Hepatocyte (in vitro differentiated cells): ENCODE data around the gene LRBA. TPM values are rescaled to one million over a fixed set of nuclear protein-coding genes. Genes with fewer than 3 reads are reported as not detected.

ENCODE experiments used
- DNase-seq: peaks from one replicate; pipeline ENCODE4 v3.0.0-alpha.2; 2016; ENCODE audit warnings: low spot score
- H2AFZ ChIP-seq: fragments of 200-600 bp; sonication (generic); 2 replicates; pipeline ENCODE4 v1.6.0; 2016; ENCODE audit warnings: antibody characterized with exemption, mild to moderate bottlenecking
- H3K27ac ChIP-seq: fragments of 200-600 bp; sonication (generic); 2 replicates; pipeline ENCODE4 v1.5.1; 2016; ENCODE audit warnings: mild to moderate bottlenecking
- H3K27me3 ChIP-seq: fragments of 200-600 bp; sonication (generic); 2 replicates; pipeline ENCODE4 v1.6.1; 2016
- H3K36me3 ChIP-seq: fragments of 200-600 bp; sonication (generic); replicated peaks from 2 replicates; pipeline ENCODE4 v1.5.1; 2016; ENCODE audit warnings: low read depth; ENCODE audit not compliant: insufficient read depth
- H3K4me1 ChIP-seq: fragments of 200-600 bp; sonication (generic); 2 replicates; pipeline ENCODE4 v1.5.1; 2016; ENCODE audit warnings: mild to moderate bottlenecking, moderate library complexity; ENCODE audit not compliant: insufficient read depth
- H3K4me2 ChIP-seq: fragments of 200-600 bp; sonication (generic); 2 replicates; pipeline ENCODE4 v1.6.0; 2016
- H3K4me3 ChIP-seq: fragments of 200-600 bp; sonication (generic); 2 replicates; pipeline ENCODE4 v1.5.1; 2016; ENCODE audit warnings: mild to moderate bottlenecking
- H3K79me2 ChIP-seq: fragments of 200-600 bp; sonication (generic); 2 replicates; pipeline ENCODE4 v1.6.0; 2017; ENCODE audit warnings: mild to moderate bottlenecking
- H3K9me2 ChIP-seq: fragments of 200-600 bp; sonication (generic); replicated peaks from 2 replicates; pipeline ENCODE4 v1.6.0; 2017; ENCODE audit warnings: mild to moderate bottlenecking; ENCODE audit not compliant: insufficient read depth
- H3K9me3 ChIP-seq: fragments of 200-600 bp; sonication (generic); 2 replicates; pipeline ENCODE4 v1.5.1; 2016; ENCODE audit warnings: low read depth, mild to moderate bottlenecking
- H4K20me1 ChIP-seq: fragments of 200-600 bp; sonication (generic); 2 replicates; pipeline ENCODE4 v1.6.0; 2016; ENCODE audit warnings: mild to moderate bottlenecking; ENCODE audit not compliant: insufficient read depth, poor library complexity, severe bottlenecking
- CTCF ChIP-seq: fragments of 200-600 bp; sonication (generic); IDR thresholded peaks from 2 replicates; pipeline ENCODE4 v1.5.1; 2016; ENCODE audit warnings: antibody characterized with exemption, mild to moderate bottlenecking; ENCODE audit not compliant: poor library complexity
- EZH2 ChIP-seq: fragments of 200-600 bp; sonication (generic); IDR thresholded peaks from 2 replicates; pipeline ENCODE4 v1.6.1; 2016; ENCODE audit warnings: antibody characterized with exemption, mild to moderate bottlenecking, borderline replicate concordance
- EZH2phosphoT487 ChIP-seq: fragments of 200-600 bp; sonication (generic); IDR thresholded peaks from one replicate; pipeline ENCODE4 v1.6.1; 2018; ENCODE audit warnings: antibody characterized with exemption, mild to moderate bottlenecking, low read depth, moderate library complexity; ENCODE audit not compliant: unreplicated experiment, severe bottlenecking
- WGBS: methylation state at CpG from one replicate; pipeline ENCODE4 v1.1.6; 2016; ENCODE audit warnings: low lambda C conversion rate; ENCODE audit errors: missing lambda C conversion rate; 5-methylcytosine and 5-hydroxymethylcytosine counted together
- polyA plus RNA-seq: library from polyadenylated mRNA; unstranded; fragments of >200 nt; fragmentation: Nextera tagmentation; extraction: Ambion mirVana; gene quantifications from 2 replicates; pipeline ENCODE4 v1.2.1, GENCODE V29; 2016
- total RNA-seq: library from RNA; depleted of rRNA; stranded (reverse); fragments of >200 nt; gene quantifications from 2 replicates; pipeline ENCODE4 v1.2.3, GENCODE V29; 2014

LRBA gene
- total and polyA plus RNA-seq, 2 experiments from 2014 or later: 14.1 to 69.4 TPM

- no peak overlapping the region for H3K4me3 ChIP-seq
- H3K27ac ChIP-seq: no peak overlapping the region
- H3K9me3 ChIP-seq: no peaks in the 10 kb centered on the region
- H2AFZ ChIP-seq: no peak overlapping the region
- peaks cover 11% of the 10 kb centered on the region for H4K20me1 ChIP-seq
- peak overlapping the region; percentile 80 for H3K4me2 ChIP-seq
- H3K27me3 ChIP-seq: peaks cover 67% of the 10 kb centered on the region
- WGBS: 70% methylated on average over 7 of the region's 7 CpGs
- H3K9me2 ChIP-seq: no peaks in the 10 kb centered on the region
- H3K36me3 ChIP-seq: no peaks in the 10 kb centered on the region
- H3K4me1 ChIP-seq: peaks cover 5% of the 10 kb centered on the region
- DNase-seq: no peak
- no peak for TF ChIP-seq EZH2phosphoT487
- TF ChIP-seq EZH2: no peak
- no peak for TF ChIP-seq CTCF
- H3K79me2 ChIP-seq: peaks cover 3% of the 10 kb centered on the region
These were observed 434.0 kb downstream of the LRBA start for GRCh38 chr4:150581056-150581605.

GRCh38 chr4:150580306-150580705 lies 434.8 kb downstream of the LRBA start:
- TF ChIP-seq CTCF (no peak), EZH2 (peak; percentile 15)
- DNase-seq: no peak
- Histone ChIP-seq H3K9me2 (no peaks in the 10 kb centered on the region), H3K27ac (no peak overlapping the region), H3K9me3 (no peaks in the 10 kb centered on the region), H3K4me3 (peak overlapping the region; percentile 13), H3K27me3 (peaks cover 62% of the 10 kb centered on the region), H4K20me1 (peaks cover 11% of the 10 kb centered on the region), H3K4me1 (peaks cover 5% of the 10 kb centered on the region), H3K79me2 (peaks cover 3% of the 10 kb centered on the region), H3K36me3 (no peaks in the 10 kb centered on the region), H2AFZ (peak overlapping the region; percentile 28), H3K4me2 (peak overlapping the region; percentile 86)
- 43% methylated on average over 9 of the region's 9 CpGs for WGBS

GRCh38 chr4:150579551-150580234 lies 435.4 kb downstream of the LRBA start:
- Histone ChIP-seq H4K20me1 (peaks cover 11% of the 10 kb centered on the region), H3K4me3 (peak overlapping the region; percentile 13), H3K27me3 (peaks cover 56% of the 10 kb centered on the region), H3K4me2 (peak overlapping the region; percentile 86), H3K36me3 (no peaks in the 10 kb centered on the region), H3K79me2 (no peaks in the 10 kb centered on the region), H3K4me1 (peaks cover 5% of the 10 kb centered on the region), H3K9me3 (no peaks in the 10 kb centered on the region), H3K9me2 (no peaks in the 10 kb centered on the region), H3K27ac (no peak overlapping the region), H2AFZ (peak overlapping the region; percentile 28)
- WGBS: 5% methylated on average over 61 of the region's 66 CpGs
- TF ChIP-seq EZH2phosphoT487 (no peak), CTCF (no peak), EZH2 (no peak)
- peak; percentile 46 for DNase-seq
